ENCODE data around the gene ZNF629.

DNA sequence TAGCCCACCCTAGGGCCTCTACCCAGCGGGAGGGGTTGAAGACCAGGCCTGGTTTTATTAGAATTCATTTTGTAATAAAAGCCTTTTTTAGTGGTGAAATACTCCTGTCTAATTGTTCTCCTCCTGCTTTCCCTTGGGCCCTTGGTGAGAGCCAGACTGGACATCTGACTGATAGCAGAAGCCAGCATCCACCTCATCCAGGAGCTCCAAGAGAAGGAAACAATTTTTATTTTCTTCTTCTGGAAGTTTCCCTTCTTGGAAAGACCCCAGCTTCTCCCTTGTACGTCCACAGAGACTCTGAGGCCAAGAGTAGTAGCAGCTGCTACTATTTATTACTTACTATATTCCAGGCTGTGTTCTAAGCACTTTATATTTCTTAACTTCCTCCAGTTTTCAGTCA, 42.8 kb downstream of the ZNF629 start:
- no peak for TF ChIP-seq POLR2AphosphoS5 (IDR thresholded peaks at IDR 0.05; ENCODE audit: low read depth, low read length)
- TF ChIP-seq, protein P1, sequence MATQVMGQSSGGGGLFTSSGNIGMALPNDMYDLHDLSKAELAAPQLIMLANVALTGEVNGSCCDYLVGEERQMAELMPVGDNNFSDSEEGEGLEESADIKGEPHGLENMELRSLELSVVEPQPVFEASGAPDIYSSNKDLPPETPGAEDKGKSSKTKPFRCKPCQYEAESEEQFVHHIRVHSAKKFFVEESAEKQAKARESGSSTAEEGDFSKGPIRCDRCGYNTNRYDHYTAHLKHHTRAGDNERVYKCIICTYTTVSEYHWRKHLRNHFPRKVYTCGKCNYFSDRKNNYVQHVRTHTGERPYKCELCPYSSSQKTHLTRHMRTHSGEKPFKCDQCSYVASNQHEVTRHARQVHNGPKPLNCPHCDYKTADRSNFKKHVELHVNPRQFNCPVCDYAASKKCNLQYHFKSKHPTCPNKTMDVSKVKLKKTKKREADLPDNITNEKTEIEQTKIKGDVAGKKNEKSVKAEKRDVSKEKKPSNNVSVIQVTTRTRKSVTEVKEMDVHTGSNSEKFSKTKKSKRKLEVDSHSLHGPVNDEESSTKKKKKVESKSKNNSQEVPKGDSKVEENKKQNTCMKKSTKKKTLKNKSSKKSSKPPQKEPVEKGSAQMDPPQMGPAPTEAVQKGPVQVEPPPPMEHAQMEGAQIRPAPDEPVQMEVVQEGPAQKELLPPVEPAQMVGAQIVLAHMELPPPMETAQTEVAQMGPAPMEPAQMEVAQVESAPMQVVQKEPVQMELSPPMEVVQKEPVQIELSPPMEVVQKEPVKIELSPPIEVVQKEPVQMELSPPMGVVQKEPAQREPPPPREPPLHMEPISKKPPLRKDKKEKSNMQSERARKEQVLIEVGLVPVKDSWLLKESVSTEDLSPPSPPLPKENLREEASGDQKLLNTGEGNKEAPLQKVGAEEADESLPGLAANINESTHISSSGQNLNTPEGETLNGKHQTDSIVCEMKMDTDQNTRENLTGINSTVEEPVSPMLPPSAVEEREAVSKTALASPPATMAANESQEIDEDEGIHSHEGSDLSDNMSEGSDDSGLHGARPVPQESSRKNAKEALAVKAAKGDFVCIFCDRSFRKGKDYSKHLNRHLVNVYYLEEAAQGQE (IDR thresholded peaks at IDR 0.05; ENCODE audit: insufficient read depth in 1 of 2, low read depth in 2 of 2, low read length in 2 of 2), result no peak
- TF ChIP-seq FOXP2 (optimal IDR thresholded peaks at IDR 0.05; ENCODE audit: borderline replicate concordance, extremely low read depth, extremely low read length, insufficient read depth), result no peak

Measured in PFSK-1 (cell line).